Measurements from ENCODE around the gene SUPT3H. TPM values are rescaled to one million over a fixed set of nuclear protein-coding genes. Genes with fewer than 3 reads are reported as not detected.

The SUPT3H gene
- total and polyA plus RNA-seq, 2 donors (not counting 1 experiment from before 2014, with no cell fraction given): 5.5 to 12.4 TPM

GRCh38 chr6:45254253-45254652, 123.5 kb downstream of the SUPT3H start:
- Histone ChIP-seq H2AFZ (ENCODE audit: insufficient read depth, low read depth, low read length, poor library complexity, severe bottlenecking) (no peak overlapping the region), H4K20me1 (ENCODE audit: control insufficient read depth, insufficient read depth, low read length, poor library complexity, severe bottlenecking) (no peaks in the 10 kb centered on the region), H3K9me3 (ENCODE audit: control extremely low read depth in 1 of 3, control insufficient read depth in 2 of 3, insufficient read depth in 1 of 3, low read length in 2 of 3) (no peaks in the 10 kb centered on the region), H3K27ac (ENCODE audit: low read length in 2 of 2) (no peak overlapping the region), H3K4me1 (ENCODE audit: control insufficient read depth in 2 of 2, insufficient read depth in 2 of 2, low read length in 2 of 2) (no peaks in the 10 kb centered on the region), H3K27me3 (replicated peaks in 1 of 4; ENCODE audit: control extremely low read depth in 1 of 4, control insufficient read depth in 3 of 4, insufficient read depth in 4 of 4, low read length in 3 of 4) (no peaks in the 10 kb centered on the region), H3K4me2 (replicated peaks; ENCODE audit: low read depth, low read length, poor library complexity, severe bottlenecking) (no peak overlapping the region), H3K4me3 (ENCODE audit: control extremely low read depth in 1 of 5, extremely low read depth in 1 of 5, insufficient read depth in 1 of 5, low read depth in 2 of 5, low read length in 4 of 5) (no peak overlapping the region), H3K79me2 (ENCODE audit: control insufficient read depth, insufficient read depth, low read length) (no peaks in the 10 kb centered on the region), H3K9ac (ENCODE audit: low read length) (no peak overlapping the region), H3K36me3 (replicated peaks in 1 of 2; ENCODE audit: control extremely low read depth in 1 of 2, control insufficient read depth in 1 of 2, extremely low read depth in 1 of 2, insufficient read depth in 2 of 2, low read length in 1 of 2) (peaks cover 0 to 2% of the 10 kb centered on the region in 2 experiments)
- intact Hi-C loops (cut with micrococcal nuclease): no loop called here
- Mint-ChIP-seq H3K4me3 (no peak overlapping the region), H3K9me3 (ENCODE audit: insufficient read depth) (no peaks in the 10 kb centered on the region), H3K27me3 (no peaks in the 10 kb centered on the region), H3K27ac (no peak overlapping the region), H3K4me1 (no peaks in the 10 kb centered on the region)
- ATAC-seq (ENCODE audit: low read depth) (no peak), DNase-seq (no peak)
- ChIA-PET CTCF (no interaction called here), POLR2A (no interaction called here)
- no CpG with 5 or more reads among the region's 1 CpG for WGBS (ENCODE audit: insufficient coverage)
- TF ChIP-seq EZH2 (IDR thresholded peaks at IDR 0.05; ENCODE audit: borderline replicate concordance, insufficient read depth, low read depth, low read length, poor library complexity, severe bottlenecking): no peak
- TF ChIP-seq, protein P1, sequence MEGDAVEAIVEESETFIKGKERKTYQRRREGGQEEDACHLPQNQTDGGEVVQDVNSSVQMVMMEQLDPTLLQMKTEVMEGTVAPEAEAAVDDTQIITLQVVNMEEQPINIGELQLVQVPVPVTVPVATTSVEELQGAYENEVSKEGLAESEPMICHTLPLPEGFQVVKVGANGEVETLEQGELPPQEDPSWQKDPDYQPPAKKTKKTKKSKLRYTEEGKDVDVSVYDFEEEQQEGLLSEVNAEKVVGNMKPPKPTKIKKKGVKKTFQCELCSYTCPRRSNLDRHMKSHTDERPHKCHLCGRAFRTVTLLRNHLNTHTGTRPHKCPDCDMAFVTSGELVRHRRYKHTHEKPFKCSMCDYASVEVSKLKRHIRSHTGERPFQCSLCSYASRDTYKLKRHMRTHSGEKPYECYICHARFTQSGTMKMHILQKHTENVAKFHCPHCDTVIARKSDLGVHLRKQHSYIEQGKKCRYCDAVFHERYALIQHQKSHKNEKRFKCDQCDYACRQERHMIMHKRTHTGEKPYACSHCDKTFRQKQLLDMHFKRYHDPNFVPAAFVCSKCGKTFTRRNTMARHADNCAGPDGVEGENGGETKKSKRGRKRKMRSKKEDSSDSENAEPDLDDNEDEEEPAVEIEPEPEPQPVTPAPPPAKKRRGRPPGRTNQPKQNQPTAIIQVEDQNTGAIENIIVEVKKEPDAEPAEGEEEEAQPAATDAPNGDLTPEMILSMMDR (IDR thresholded peaks at IDR 0.05): no peak

- H3K9me3 Mint-ChIP-seq (ENCODE audit: insufficient read depth): no peaks in the 10 kb centered on the region
- no peaks in the 10 kb centered on the region for H3K9me3 ChIP-seq (ENCODE audit: control extremely low read depth in 1 of 3, control insufficient read depth in 2 of 3, insufficient read depth in 1 of 3, low read length in 2 of 3)
Measured at GRCh38 chr6:45253453-45253852, 124.3 kb downstream of the SUPT3H start.

More at GRCh38 chr6:45253453-45253852, 124.3 kb downstream of the SUPT3H start:
- WGBS (ENCODE audit: insufficient coverage): no CpG with 5 or more reads among the region's 6 CpGs
- no peaks in the 10 kb centered on the region for H3K4me1 Mint-ChIP-seq
- intact Hi-C loops (cut with micrococcal nuclease): no loop called here
- H3K27me3 Mint-ChIP-seq: no peaks in the 10 kb centered on the region
- no peak overlapping the region for H3K4me3 Mint-ChIP-seq
- H3K27ac Mint-ChIP-seq: no peak overlapping the region
- no peak overlapping the region for H2AFZ ChIP-seq (ENCODE audit: insufficient read depth, low read depth, low read length, poor library complexity, severe bottlenecking)
- H3K4me3 ChIP-seq (ENCODE audit: control extremely low read depth in 1 of 5, extremely low read depth in 1 of 5, insufficient read depth in 1 of 5, low read depth in 2 of 5, low read length in 4 of 5): no peak overlapping the region
- no peak overlapping the region for H3K27ac ChIP-seq (ENCODE audit: low read length in 2 of 2)
- no peak overlapping the region for H3K4me2 ChIP-seq (replicated peaks; ENCODE audit: low read depth, low read length, poor library complexity, severe bottlenecking)
- CTCF ChIA-PET: no interaction called here
- no peak overlapping the region for H3K9ac ChIP-seq (ENCODE audit: low read length)
- POLR2A ChIA-PET: no interaction called here
- no peaks in the 10 kb centered on the region for H3K79me2 ChIP-seq (ENCODE audit: control insufficient read depth, insufficient read depth, low read length)
- no peak for TF ChIP-seq EZH2 (IDR thresholded peaks at IDR 0.05; ENCODE audit: borderline replicate concordance, insufficient read depth, low read depth, low read length, poor library complexity, severe bottlenecking)
- H4K20me1 ChIP-seq (ENCODE audit: control insufficient read depth, insufficient read depth, low read length, poor library complexity, severe bottlenecking): no peaks in the 10 kb centered on the region
- H3K4me1 ChIP-seq (ENCODE audit: control insufficient read depth in 2 of 2, insufficient read depth in 2 of 2, low read length in 2 of 2): no peaks in the 10 kb centered on the region
- ATAC-seq (ENCODE audit: low read depth) (no peak), DNase-seq (no peak)
- peaks cover 0 to 2% of the 10 kb centered on the region in 2 experiments for H3K36me3 ChIP-seq (replicated peaks in 1 of 2; ENCODE audit: control extremely low read depth in 1 of 2, control insufficient read depth in 1 of 2, extremely low read depth in 1 of 2, insufficient read depth in 2 of 2, low read length in 1 of 2)
- H3K27me3 ChIP-seq (replicated peaks in 1 of 4; ENCODE audit: control extremely low read depth in 1 of 4, control insufficient read depth in 3 of 4, insufficient read depth in 4 of 4, low read length in 3 of 4): no peaks in the 10 kb centered on the region

Data from B cell (primary cell).